VCaP (cell line): ENCODE results near the gene REEP2.
A peak's percentile ranks its signal among the peaks of the same experiment; 100 is the strongest.

Experiments used
- H3K27ac ChIP-seq: fragments of 450-650 bp; 2 replicates; pipeline ENCODE4 v1.5.1; 2017
- TF ChIP-seq, protein P1 (sequence below): fragments of 450-650 bp; conservative IDR thresholded peaks from 2 replicates; pipeline ENCODE4 v1.5.1; 2017; ENCODE audit warnings: mild to moderate bottlenecking, moderate library complexity

The REEP2 gene

DNA sequence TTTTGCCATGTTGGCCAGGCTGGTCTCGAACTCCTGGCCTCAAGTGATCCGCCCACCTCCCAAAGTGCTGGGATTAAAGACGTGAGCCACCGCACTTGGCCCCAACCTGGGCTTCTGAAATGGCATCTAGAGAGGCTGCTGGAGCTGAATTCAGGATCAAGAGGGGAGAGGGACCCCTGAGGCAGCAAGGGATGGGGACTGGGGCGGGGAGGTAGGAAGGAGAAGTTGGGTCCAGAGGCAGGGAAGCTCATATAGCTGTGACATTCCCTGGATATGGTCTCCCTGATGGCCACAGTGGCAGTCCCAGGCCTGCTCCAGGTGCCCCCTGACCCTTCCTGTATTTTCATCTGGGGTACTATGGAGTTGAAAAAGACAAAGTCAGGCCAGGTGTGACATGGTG is 12.1 kb downstream of the REEP2 start:
- H3K27ac ChIP-seq, result peak overlapping the region; percentile 55; the same call in 1 of the 2 replicates
- TF ChIP-seq, protein P1, sequence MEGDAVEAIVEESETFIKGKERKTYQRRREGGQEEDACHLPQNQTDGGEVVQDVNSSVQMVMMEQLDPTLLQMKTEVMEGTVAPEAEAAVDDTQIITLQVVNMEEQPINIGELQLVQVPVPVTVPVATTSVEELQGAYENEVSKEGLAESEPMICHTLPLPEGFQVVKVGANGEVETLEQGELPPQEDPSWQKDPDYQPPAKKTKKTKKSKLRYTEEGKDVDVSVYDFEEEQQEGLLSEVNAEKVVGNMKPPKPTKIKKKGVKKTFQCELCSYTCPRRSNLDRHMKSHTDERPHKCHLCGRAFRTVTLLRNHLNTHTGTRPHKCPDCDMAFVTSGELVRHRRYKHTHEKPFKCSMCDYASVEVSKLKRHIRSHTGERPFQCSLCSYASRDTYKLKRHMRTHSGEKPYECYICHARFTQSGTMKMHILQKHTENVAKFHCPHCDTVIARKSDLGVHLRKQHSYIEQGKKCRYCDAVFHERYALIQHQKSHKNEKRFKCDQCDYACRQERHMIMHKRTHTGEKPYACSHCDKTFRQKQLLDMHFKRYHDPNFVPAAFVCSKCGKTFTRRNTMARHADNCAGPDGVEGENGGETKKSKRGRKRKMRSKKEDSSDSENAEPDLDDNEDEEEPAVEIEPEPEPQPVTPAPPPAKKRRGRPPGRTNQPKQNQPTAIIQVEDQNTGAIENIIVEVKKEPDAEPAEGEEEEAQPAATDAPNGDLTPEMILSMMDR, result no peak

DNA sequence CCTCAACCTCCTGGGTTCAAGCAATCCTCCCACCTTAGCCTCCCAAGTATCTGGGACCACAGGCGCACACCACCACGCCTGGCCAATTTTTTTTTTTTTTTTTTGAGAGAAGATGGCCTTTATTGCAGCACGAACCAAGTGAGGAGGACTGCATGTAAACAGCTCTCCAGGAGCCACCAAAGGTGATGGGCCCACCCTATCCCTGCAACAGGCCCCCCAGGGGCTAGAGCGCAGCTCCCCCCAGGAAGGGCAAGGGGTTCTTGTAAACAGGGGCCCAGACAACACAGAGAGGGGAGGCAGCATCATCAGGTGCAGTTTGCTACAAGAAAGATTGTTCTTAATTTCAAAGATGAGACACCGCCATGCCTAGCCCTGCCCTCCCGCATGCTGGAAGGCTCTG is 13.9 kb downstream of the REEP2 start:
- no peak overlapping the region for H3K27ac ChIP-seq
- TF ChIP-seq, protein P1, result no peak

DNA sequence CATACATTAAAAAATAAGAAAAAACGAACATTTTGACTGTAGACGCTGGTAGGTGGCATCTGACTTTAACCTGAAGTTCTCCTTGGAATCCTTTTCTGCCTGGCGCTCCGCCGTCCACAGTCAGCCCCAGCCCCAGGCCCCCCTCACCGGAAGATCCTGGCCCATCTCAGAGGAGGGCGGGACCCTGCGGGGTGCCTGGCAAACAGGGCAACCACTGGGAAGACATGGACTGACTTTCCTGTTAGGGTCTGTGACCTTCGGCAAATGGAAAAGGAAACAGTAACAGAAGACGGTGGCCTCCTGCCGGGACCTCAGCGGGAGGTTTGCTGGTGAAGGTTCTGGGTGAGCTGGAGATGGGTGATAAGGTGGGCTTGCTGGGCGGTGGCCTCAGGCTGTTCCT is 14.7 kb downstream of the REEP2 start:
- H3K27ac ChIP-seq, result no peak overlapping the region
- TF ChIP-seq, protein P1, result no peak

DNA sequence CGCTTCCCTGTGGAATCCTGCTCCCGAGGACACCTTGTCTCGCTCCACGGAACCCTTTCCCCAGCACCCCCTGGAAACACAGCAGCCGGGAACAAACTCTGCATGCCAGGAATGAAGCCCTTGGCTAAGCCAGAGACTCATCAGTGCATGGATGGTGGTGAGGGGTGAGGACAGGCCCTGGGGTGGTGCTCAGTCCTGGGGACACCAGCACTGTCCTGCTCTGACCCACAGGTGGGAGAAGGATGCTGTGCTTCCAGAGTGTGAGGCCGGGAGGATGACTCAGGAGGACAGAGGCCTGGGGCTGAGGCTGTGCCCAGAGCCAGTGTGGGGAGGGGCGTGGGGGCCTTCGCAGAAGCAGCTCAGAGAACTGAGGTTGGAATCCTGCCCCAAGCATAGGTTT is 15.3 kb downstream of the REEP2 start:
- TF ChIP-seq, protein P1, result no peak

DNA sequence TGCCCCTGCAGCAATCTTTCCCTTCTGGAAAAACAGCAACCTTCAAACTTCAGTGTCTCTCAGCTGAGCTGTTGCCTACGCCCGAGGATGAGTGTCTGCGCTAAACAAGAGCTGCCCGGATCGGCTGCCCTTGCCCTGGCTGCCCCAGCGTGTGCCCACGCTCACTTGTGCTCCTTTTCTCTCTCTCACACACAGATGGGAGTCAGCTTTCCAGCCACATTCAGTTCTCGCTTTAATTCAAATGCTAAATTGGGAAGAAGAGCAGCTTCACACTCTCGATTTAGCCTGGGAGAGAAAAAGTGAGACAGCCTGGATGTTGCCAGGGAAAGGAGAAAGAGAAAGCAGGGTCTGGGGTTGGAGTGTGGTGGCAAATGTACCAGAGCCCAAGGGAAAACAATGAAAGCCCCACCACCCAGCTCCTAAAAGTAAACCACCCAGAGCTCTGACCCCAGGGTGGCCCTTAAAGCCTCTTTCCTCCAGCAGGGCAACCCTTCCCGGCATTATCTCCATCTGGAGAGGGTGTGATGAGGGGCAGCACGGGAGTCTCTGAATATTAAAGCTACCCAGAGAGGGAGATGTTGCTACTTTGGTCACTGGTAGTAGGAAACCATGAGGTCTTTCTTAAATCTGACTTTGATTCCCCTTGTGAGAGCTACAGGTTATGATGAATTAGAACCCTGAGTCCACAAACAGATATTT is 16.5 kb downstream of the REEP2 start:
- TF ChIP-seq, protein P1, result no peak
- H3K27ac ChIP-seq, result no peak overlapping the region

More for the DNA sequence above, 15.3 kb downstream of the REEP2 start:
- H3K27ac ChIP-seq, result no peak overlapping the region

DNA sequence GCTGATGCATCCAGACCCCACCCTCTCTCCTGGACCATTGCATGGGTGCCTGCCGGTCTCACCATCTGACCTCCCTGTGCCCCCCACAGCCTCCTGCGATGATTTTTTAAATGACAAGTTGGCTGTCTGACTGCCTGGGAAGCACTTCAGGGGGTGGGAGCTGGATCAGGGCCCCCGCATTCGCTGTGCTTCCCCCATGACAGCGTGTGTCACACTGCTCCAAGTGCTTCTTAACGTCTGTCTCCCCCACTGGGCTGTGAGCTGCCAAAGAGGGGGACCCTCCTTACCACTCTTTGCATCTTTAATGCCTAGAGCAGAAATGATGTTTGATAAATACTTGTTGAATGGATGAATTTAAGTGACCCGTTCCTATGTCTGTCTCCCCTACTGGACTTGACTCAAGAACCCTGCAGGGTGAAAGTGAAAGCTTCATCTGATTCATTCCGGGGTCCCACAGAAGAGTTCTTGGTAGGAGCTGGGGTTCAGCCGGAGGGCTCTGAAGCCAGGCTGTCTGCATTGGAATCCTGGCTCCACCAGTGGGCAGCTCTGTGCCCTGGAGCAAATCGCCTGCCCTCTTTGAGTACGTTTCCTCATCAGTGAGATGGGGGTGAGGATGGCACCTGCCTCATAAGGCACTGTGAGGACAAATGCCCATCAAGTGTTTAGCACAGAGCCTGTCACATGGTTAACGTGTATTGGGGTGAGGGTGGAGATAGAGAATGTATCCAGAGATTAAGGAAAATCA is 18.8 kb downstream of the REEP2 start:
- TF ChIP-seq, protein P1, result peak; percentile 27
- H3K27ac ChIP-seq, result no peak overlapping the region

DNA sequence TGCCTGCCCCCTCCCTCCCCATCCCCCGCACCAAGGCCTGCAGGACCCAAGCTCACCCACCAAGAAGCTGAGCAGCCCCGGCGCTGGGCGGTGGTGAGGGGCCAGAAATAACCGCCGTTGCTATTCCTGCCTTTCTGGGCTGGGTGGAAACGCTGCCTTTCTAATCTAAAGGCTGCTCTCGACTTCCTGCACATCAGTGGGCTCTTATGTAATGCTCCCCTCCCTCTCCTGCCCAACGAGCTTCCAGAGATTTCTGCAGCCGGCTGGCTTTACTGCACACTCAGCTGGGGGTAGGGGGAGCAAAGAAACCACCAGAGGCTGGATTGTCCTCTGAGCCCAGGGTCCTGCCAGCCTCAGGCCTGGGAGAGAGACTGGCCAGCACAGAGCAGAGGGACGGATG is 19.5 kb downstream of the REEP2 start:
- TF ChIP-seq, protein P1, result no peak
- H3K27ac ChIP-seq, result no peak overlapping the region
